ENCODE measurements around the gene PHF23. TPM values are rescaled to one million over a fixed set of nuclear protein-coding genes. Genes with fewer than 3 reads are reported as not detected.

Gene PHF23
- total RNA-seq, 1 donor from 2014 or later = 19.4 TPM

DNA sequence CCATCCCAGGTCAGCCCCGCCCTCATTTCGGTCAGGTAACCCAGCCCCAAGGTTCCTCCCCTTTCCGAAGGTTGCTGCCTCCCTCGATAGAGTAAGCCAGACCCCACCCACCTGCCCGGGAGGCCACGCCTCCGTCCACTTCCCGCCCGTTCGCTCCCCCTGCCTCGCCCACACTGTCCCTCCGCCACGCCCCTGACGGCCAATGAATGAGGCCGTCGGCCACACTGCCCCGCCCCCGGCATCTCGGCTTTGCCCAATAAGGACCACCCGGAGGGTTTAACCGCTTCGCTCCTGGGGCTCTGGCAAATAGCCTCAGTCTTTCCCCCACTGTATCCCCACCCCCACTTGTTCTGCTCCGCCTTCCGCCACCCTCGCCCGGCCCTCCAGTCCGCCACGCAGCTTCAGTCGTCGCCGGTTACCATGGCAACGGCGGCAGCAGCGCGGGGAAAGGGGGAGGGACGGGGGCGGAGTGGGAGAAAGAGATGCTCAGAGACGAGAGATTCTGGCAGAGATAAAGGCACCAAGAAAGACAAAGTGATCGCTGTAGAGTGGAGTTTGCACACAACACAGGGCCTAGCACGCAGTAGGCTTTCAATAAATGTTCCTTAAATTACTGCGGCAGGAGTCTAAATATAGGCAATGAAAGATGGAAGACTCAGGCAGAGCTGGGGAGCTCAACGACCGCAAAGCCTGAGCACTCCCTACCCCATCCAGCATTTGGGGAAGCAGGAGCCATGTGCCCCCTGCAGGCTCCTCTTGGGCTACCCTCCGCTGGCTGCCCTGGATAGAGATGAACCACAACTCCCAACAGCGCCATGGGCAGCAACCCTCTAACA, 24.7 kb downstream of the PHF23 start:
- peak; percentile 99 for DNase-seq
- intact Hi-C loops (cut with DNase I) = no loop called here
- ATAC-seq (ENCODE audit: poor library complexity) = peak; percentile 89

DNA sequence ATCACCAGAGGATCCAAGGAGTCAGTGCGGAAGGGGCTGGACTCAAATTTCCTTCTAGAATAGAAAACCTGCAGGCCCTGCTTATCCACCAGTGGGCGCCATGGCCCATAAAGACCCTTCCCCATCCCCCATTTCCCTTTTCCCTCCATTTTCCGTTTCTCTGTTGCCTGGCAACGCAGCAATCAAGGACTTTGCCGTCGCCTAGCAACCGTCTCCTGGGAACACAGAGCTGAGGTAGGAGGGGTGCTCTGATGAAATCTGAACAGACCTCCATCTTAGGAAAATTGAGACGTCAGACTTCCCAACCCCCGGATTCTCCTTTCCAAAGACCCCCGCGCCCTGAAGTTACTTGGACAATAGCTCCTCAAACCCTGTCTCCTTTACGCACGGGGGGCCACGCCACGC, 25.4 kb downstream of the PHF23 start:
- no peak for DNase-seq
- ATAC-seq (ENCODE audit: poor library complexity) = no peak
- intact Hi-C loops (cut with DNase I) = no loop called here

DNA sequence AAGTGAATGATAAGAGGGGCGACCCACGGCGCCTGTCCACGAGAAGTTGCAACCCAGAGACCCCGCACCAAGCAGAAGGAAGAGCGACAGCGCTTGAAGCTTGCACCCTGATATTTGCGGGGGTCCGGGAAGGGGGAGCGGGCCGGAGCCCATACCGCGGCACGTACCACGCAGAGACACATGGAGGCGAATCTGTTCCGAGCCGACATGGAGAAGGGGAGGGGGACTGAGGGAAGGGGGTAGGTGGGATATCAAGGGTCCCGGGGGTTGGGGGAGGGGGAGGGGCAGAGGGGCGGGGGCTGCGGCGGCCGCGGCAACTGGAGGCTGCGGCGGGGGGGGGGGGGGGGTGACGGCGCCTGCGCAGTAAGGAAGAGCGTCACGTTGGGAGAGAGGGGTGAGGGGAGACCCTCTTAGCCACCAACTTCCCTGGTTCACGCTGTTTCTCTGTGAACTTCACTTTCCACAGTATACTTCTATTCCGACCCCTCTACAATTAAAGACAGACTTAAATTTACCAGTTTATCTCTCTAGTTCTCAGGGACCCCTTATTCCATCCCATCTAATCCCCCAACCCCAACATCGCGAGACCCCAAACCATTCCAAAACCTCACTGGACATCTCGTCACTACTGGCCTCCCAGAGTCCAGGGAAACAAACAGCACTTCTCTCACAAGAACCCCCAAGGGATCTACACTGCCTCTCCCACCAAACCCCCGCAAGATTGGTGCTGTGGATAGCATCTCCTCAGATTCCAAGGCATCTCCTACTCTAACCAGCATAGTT, 27.6 kb downstream of the PHF23 start:
- intact Hi-C loops (cut with DNase I) = no loop called here
- no peak for ATAC-seq (ENCODE audit: poor library complexity)
- DNase-seq = no peak

DNA sequence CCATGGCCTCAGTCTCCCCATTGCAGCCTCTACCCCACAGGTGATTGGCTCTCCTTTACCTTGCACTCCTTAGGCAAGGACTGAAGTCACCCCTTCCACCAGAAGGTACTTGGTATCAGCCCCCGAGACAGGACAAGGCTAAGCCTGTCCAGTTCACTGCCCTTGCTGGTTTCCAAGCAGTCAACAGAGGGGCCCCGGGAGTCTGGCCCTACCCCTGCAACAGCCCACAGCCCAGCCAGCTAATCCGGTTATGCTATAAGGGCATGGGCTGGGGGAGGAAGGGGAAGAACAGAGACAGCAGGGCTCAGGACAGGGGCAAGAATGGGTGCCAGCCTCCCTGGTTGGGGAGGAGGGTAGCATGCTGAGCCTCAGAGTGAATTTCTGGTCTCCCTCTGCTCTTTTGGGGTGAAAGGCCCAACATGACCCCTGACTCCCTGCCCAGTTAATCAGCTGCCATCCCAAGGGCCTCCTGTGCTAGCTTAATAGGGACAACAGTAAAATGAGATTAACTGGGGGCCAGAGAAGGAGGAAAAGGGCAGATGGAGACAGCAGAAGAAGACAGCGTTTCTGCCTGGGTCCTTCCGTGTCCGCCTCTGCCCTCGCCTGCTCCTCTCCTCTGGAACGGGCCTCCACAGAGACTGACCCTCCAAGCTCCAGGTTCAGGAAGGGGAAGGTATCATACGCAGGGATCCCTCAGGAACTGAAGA, 30.4 kb downstream of the PHF23 start:
- intact Hi-C loops (cut with DNase I) = no loop called here
- no peak for ATAC-seq (ENCODE audit: poor library complexity)
- DNase-seq = no peak

DNA sequence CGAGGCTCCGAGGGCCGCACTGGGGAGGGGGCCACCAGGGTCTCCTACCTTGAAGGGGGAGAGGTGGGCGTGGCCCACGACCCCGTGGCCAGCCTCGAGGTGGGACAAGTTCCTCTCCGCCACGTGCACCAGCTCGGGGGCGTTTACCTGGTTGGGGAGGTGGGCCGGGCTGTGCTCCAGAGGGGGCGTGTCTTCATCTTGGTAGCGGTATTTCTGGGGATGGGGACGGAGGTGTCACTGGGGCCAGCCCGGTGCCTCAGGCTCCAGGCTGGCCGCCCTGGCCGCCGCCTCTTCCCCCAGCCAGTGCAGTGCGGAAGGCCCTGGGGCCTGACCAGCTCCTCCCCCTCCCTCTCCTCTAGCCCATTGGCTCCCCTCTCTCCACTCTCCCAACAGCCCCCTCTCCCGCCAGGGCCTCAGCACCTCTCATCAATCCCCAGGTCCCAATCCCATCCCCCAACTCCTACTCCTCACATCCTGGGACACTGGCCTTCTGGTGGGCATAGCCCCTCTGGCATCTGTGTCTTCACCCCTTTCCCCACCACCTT, 31.2 kb downstream of the PHF23 start:
- DNase-seq (no peak), ATAC-seq (ENCODE audit: poor library complexity) (no peak)
- intact Hi-C loops (cut with DNase I) = no loop called here

DNA sequence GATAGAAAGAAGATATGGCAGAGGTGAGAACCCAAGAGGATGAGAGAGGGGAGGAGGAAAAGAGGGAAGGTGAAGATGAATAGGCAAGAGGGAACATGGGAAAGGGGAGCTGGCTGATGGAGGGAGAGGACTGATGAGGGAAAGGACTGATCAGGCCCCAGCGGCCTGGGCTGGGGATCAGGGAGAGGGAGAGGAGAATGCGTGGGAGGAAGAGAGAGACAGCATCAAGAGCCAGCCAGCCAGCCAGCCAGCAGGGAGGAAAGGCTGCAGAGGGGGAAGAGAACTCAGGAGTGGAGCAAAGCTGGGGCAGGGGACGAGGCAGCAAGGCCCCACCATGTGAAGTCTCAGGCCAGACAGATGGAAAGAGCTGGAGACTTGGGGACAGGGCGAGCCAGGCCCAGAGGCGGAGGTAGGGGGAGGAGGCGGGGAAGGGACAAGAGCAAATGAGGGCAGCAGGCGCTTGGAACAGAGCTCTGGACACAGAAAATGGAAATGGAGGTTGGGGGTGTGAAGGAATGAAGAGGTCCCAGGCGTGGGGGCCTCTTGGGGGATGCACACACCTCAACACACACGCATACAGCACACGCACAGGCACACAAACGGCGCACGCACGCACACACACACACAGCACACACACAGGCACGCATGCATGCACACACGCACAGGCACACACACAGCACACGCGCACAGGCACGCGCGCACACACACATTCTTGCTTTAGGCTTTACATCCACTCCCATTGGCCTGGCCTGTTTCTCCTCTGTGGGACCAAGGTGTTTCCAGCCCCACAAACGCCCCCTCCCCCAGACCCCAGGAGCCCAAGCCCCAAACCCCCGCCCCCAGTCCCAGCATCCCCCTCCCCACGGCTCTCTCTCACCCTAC, 31.9 kb downstream of the PHF23 start:
- DNase-seq (no peak), ATAC-seq (ENCODE audit: poor library complexity) (no peak)
- intact Hi-C loops (cut with DNase I) = no loop called here

DNA sequence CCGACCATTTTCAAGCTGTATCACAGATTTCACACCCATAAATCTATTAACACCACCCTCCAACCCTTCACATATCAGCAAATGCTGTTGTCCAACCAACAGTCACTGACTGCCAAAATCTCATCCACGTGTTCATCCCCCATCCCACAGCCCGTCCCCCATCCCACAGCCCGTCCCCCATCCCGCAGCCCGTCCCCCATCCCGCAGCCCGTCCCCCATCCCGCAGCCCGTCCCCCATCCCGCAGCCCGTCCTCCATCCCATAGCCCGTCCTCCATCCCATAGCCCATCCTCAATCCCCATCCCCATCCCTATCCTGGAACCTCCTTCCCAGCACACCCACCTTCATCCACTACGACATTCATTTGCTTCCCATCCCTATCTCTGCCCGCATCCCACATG, 33.7 kb downstream of the PHF23 start:
- ATAC-seq (ENCODE audit: poor library complexity) (no peak), DNase-seq (no peak)
- intact Hi-C loops (cut with DNase I) = no loop called here

DNA sequence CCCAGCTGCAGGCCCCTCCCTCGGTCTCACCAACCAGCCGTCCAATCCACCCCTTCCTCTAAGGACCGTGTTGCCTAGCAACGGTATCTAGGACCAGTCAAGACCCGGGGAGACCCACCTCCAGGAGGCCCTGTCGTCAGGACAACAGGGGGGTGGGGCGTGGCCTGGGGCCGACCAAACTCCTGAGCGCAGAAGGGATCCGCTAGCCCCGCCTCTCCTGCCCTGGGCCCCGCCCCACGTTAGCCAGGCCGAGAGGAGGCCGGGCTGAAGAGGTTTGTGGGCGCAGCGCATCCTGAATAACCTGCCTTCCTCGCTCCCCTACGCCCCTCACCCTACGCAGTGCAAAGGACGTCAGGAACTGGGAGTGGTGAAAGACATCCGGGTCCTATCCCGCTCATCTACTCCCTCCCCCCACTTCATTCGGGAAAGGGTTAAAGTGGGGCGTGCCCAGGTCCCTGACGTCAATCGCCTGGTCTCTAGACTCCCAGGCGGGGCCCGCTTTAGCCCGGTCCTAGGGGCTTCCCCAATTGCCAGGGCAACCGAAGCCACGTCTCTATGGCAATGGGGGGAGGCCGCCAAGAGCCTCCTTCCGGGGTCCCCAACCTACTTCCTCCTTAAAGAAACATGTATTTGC, 34.3 kb downstream of the PHF23 start:
- DNase-seq (peak; percentile 93), ATAC-seq (ENCODE audit: poor library complexity) (peak; percentile 90)
- intact Hi-C loops (cut with DNase I) = no loop called here

DNA sequence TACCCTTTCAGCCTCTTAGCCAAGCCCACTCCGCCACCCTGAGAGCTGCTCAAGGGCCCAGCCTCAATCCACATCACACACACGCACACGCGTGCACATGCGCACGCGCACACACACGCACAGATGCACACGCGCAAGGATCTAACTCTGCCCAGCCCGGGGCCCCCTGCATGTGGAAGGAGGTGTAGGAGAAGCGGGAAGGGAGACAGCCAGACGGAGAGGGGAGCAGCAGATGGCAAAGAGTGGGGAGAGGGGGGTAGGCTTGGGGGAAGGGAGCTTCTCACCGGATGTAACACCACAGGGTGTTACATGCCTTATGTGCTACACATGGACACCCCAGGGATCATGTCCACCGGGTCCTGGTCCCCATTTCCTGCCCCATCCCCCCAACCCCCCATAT, 34.9 kb downstream of the PHF23 start:
- intact Hi-C loops (cut with DNase I) = no loop called here
- ATAC-seq (ENCODE audit: poor library complexity) (peak; percentile 5), DNase-seq (no peak)

DNA sequence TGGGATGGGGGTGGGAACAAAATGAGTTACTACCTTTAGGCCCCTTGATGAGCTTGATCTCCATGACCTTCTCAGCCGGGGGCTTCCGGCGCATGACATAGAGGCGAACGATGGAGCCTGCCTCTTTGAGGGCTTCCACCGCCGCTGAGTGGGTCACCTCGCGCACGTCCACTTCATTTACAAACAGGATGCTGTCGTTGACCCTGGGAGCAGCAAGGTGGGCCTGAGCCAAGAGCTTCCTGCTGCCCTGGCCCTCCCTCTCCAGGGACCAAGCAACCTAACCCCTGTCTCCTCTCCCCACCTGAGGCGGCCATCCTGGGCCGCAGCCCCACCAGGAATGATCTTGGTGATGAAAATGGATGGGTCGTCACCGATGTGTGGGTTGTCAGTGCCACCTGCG, 35.9 kb downstream of the PHF23 start:
- no peak for DNase-seq
- intact Hi-C loops (cut with DNase I) = no loop called here

DNA sequence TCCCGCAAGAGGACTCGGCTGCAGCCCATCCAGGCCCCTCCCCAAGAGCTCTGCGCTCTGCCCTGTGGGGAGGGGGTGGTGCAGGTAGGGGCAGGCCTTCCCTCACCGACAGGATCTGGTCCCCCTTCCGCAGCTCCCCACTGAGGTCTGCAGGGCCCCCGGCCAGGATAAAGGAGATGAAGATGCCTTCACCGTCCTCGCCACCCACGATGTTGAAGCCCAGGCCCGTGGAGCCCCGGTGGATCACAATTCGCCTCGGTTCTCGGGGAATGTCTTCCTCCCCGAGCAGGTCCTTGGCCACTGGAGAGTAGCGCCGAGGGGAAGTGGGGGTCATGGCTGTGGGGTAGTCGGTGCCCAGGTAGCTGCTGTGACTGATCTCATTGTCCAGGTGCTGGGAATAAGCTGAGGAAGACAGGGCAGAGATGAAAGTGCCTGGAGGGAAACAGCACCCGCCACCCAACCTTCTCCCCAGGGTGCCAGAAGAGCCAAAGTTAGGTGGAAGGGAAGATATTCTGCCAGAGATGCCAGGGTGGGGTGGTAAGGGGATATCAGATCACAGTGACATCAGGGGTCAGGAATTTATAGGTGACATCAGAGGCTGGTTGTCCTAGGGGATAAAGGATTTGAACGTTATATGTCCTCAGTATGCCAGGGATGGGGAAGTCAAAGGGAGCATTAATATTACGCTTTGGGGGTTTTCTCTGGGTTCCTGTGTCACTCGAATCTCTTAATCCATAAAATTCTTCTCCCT, 42.4 kb downstream of the PHF23 start:
- ATAC-seq (ENCODE audit: poor library complexity) = no peak
- intact Hi-C loops (cut with DNase I) = no loop called here
- DNase-seq = no peak

More for the DNA sequence above, 35.9 kb downstream of the PHF23 start:
- ATAC-seq (ENCODE audit: poor library complexity) = no peak

DNA sequence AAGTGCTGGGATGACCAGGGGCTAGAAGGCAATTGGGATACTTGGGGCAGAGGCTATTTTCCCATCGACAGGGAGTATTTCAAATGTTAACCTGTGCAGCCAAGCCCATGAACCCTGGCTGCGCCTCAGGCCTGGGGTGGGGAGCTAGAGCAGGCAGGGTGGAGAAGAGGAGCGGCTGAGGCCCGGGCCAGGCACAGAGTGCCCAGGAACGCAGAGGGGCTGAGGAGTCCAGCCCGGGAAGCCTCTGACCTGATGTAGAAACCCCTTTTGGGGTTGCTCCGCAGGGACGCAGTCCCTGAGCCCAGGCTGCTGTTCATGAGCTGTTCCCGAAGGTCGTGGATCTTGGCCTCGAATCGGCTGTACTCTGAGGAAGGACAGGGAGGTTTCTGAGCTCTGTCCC, 43.3 kb downstream of the PHF23 start:
- intact Hi-C loops (cut with DNase I) = no loop called here
- peak; percentile 26 for DNase-seq

DNA sequence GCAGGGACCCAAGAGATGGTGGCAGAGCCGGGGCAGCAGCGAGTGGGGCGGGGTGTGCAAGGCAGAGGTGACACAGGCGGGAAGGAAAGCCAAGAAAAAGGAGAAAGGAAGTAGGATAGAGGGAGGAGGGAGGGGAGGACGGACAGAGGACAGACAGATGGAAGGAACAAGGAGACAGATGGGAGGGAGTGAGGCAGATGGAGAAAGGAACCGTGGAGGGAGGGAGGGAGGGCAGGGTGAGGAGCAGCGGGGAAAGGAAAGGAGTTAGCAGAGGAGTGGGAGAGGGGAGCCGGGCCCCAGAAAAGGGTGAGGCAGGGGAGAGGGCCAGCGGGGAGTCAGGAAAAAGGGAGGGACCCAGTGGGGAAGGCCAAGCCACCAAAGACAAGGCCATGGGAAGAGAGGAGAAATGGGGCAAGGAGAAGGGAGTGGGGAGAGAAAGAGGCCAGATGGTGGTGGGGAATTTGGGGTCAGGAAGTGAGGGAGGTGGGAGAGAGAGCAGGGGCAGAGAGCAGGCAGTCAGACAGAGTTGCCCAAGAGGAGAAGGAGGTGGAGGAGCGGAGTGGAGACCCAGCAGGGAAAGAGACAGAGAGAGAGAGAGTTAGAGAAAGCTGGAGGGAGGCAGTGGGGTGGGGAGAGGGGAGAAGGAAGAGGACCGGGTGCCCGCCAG, 46.9 kb downstream of the PHF23 start:
- intact Hi-C loops (cut with DNase I) = no loop called here
- ATAC-seq (ENCODE audit: poor library complexity) = peak; percentile 7
- DNase-seq = peak; percentile 3

More for the DNA sequence above, 43.3 kb downstream of the PHF23 start:
- no peak for ATAC-seq (ENCODE audit: poor library complexity)

DNA sequence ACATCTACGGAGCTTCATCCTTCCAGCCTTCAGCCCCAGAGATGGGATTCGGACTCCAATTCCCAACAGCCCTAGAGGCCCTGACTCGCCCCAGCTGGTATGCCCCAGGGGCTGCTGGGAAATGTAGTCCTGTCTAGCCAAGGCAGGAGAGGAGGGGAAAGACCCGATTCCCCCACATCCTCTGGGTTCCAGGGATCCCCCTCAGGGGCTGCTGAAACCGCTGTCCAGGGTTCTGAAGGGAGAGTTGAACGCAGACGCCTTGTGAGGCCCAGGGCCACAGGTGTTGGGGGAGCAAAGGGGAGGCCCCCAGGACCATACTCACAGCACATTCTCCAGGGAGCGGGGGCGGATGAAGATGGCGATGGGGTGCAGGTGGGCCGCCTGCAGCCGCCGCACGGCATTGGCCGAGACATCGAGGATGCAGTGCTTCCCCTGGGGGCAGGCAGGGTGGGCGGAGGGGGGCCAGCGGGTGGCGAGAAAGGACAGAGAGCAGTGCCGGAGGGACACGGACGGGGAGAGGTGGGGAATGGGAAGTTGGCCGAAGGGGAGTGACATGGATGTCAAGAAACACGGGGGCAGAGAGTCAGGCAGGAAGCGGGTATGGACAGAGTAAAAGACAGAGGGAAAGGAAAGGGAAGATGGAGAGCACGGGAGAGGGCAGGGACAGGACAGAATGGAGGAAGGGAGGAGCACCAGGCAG, 47.5 kb downstream of the PHF23 start:
- intact Hi-C loops (cut with DNase I) = no loop called here
- DNase-seq (peak; percentile 44), ATAC-seq (ENCODE audit: poor library complexity) (peak; percentile 84)

DNA sequence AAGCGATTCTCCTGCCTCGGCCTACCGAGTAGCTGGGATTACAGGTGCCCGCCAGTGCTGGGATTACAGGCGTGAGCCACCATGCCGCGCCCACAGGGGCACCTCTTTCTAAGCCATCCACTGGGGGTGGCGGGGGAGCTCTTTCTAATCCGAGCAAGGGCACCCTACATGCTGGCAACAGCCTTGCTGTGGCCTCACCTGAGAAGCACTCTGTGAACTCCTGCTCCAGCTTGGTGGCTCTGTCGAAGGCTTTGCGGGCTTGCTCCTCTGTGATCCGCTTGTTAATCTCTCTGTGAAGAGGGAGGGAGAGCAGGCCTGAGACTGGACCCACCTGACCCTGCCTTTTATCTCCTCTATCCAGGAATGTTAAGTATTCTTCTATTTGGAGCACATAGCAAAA, 48.2 kb downstream of the PHF23 start:
- DNase-seq (no peak), ATAC-seq (ENCODE audit: poor library complexity) (no peak)
- intact Hi-C loops (cut with DNase I) = no loop called here

DNA sequence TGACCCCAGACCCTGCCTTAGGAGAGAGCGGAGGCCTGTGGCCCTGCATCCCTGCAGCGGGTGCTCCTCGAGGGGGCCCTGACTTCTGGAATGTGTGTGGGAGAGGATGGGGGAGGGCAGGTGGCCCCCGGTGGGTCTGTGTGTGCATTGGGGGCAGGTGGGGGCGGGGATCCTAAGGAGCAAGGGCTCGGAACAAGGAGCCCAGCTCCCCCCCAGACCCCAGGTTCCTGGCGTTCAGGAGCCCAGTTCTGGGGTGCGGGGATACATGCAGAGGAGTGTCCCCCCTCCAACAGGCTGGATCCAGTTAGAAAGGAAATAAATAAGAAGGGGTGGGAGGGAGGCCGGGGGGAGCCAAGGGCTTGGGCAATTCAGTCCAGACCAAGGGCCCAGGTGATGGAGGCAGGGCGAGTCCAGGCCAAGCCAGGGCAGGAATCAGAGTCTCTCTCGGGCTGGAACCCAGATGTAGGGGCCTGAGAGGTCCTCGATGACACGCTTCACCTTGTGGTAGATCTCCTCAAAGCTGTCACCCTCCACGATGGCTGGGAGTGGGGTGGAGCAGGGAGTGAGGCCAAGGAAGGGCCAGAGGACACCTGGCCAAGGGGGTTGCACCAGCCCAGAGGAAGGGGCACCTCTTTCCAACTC, 48.9 kb downstream of the PHF23 start:
- no peak for DNase-seq
- ATAC-seq (ENCODE audit: poor library complexity) = no peak
- intact Hi-C loops (cut with DNase I) = no loop called here
